Endodermal cell (in vitro differentiated cells): ENCODE measurements around the gene RAB37. TPM values are rescaled to one million over a fixed set of nuclear protein-coding genes. Genes with fewer than 3 reads are reported as not detected.

Source experiments
- DNase-seq: peaks from one replicate; pipeline ENCODE4 v3.0.0-alpha.2; 2017
- H3K27ac ChIP-seq: 2 replicates; pipeline ENCODE4 v1.5.1; 2013; ENCODE audit warnings: mild to moderate bottlenecking, low read depth, low read length, moderate library complexity
- H3K27me3 ChIP-seq: 2 replicates; pipeline ENCODE4 v1.6.1; 2013; ENCODE audit warnings: mild to moderate bottlenecking, low read length, moderate library complexity; ENCODE audit not compliant: insufficient read depth, control insufficient read depth, poor library complexity, severe bottlenecking
- H3K36me3 ChIP-seq: 2 replicates; pipeline ENCODE4 v1.7.0; 2013; ENCODE audit warnings: mild to moderate bottlenecking, low read length, moderate library complexity; ENCODE audit not compliant: control insufficient read depth, insufficient read depth
- H3K4me1 ChIP-seq: one replicate; pipeline ENCODE4 v1.7.0; 2013; ENCODE audit warnings: low read length; ENCODE audit not compliant: control insufficient read depth, insufficient read depth
- H3K4me3 ChIP-seq: 2 replicates; pipeline ENCODE4 v1.5.1; 2013; ENCODE audit warnings: mild to moderate bottlenecking, low read length, moderate library complexity
- H3K9ac ChIP-seq: 2 replicates; pipeline ENCODE4 v1.6.1; 2013; ENCODE audit warnings: mild to moderate bottlenecking, low read length, moderate library complexity; ENCODE audit not compliant: poor library complexity, severe bottlenecking; ENCODE audit errors: extremely low read depth
- H3K9me3 ChIP-seq: 2 replicates; pipeline ENCODE4 v1.6.1; 2013; ENCODE audit warnings: mild to moderate bottlenecking, low read length, moderate library complexity; ENCODE audit not compliant: control insufficient read depth
- H3K27ac Mint-ChIP-seq: 2 replicates; pipeline ENCODE4 v1.8.0; 2020; ENCODE audit warnings: mixed read lengths
- H3K27me3 Mint-ChIP-seq: 2 replicates; pipeline ENCODE4 v1.8.0; 2021; ENCODE audit warnings: mild to moderate bottlenecking, mixed read lengths; ENCODE audit not compliant: insufficient read depth
- H3K36me3 Mint-ChIP-seq: 2 replicates; pipeline ENCODE4 v1.8.0; 2020; ENCODE audit warnings: low read depth, mixed read lengths
- H3K4me1 Mint-ChIP-seq: 2 replicates; pipeline ENCODE4 v1.8.0; 2020; ENCODE audit warnings: mixed read lengths
- H3K4me3 Mint-ChIP-seq: 2 replicates; pipeline ENCODE4 v1.8.0; 2020; ENCODE audit warnings: mild to moderate bottlenecking, moderate library complexity, mixed read lengths
- H3K9me3 Mint-ChIP-seq: 2 replicates; pipeline ENCODE4 v1.8.0; 2020; ENCODE audit warnings: mild to moderate bottlenecking, mixed read lengths
- WGBS, 2 experiments: methylation state at CpG; one replicate each; pipeline versions ENCODE4 v1.1.5 to v1.1.7; 2013; ENCODE audit warnings: missing lambda C conversion rate in 2 of 2, mixed read lengths in 1 of 2; ENCODE audit not compliant: insufficient coverage in 1 of 2, insufficient read length in 1 of 2; 5-methylcytosine and 5-hydroxymethylcytosine counted together
- total RNA-seq, 2 donors: library from RNA; stranded (reverse); fragmentation: NEBNext Ultra II Directional in 1 of 2; extraction: Animal tissue kit (Norgen Biotek cat#: 25700) in 1 of 2; gene quantifications; 2 replicates in 1 of 2; 3 replicates in 1 of 2; pipeline ENCODE4 v1.2.1, GENCODE V29; 2021
- TF ChIP-seq, protein P1 (sequence below): fragments of 200-600 bp; sonication (generic); conservative IDR thresholded peaks from 2 replicates; pipeline ENCODE4 v1.5.0; 2021; ENCODE audit warnings: antibody characterized with exemption, mild to moderate bottlenecking

The RAB37 gene
- total RNA-seq, 2 donors from 2014 or later: 6.8 to 8.4 TPM

DNA sequence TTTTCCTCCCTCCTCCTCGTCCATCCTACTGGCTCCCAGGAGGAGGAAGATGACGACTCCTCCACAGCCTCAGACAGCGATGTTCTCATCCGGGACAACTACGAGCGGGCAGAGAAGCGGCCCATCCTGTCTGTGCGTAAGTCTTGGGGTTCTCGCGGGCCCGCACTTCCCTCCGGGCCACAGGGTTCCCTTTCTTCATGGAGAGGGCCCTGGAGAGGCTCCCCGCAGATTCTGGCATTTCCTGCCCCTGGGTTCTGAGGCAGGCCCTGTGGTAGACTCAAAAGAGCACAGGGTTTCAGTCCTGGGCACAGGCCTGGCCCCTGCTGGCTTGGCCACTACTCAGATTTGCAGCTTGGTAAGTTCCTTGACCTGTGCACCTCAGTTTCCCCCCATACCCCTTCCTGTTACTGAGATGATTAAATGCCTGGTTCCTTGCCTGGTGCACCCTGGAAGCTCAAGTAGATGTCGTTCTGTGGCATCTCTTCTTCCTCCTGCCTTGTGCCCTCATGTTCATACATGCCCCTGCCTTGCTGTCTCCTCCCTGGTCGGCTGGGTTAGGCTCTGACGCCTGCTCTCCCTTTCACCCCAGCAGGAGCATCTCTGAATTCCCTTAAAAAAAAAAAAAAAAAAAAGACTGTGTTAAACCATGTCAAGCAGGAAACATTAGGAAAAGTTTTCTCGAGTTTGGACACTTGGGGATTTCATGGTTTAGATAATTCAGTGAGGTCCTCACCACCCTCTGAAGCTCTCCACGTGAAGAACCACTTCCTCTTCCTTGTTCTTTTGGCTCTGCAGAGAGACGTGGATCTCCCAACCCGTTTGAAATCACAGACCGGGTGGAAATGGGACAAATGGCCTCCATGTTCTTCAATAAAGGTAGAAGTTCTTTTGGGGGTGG, 53.4 kb downstream of the RAB37 start:
- Mint-ChIP-seq H3K27me3 (no peaks in the 10 kb centered on the region), H3K4me1 (no peaks in the 10 kb centered on the region), H3K9me3 (no peaks in the 10 kb centered on the region), H3K4me3 (no peak overlapping the region), H3K27ac (no peak overlapping the region), H3K36me3 (peaks cover 65% of the 10 kb centered on the region)
- no peaks in the 10 kb centered on the region for H3K27me3 ChIP-seq
- H3K27ac ChIP-seq: no peak overlapping the region
- no peaks in the 10 kb centered on the region for H3K4me1 ChIP-seq
- WGBS, 2 experiments: 91% methylated on average over 15 to 21 of the region's 21 CpGs
- TF ChIP-seq, protein P1, sequence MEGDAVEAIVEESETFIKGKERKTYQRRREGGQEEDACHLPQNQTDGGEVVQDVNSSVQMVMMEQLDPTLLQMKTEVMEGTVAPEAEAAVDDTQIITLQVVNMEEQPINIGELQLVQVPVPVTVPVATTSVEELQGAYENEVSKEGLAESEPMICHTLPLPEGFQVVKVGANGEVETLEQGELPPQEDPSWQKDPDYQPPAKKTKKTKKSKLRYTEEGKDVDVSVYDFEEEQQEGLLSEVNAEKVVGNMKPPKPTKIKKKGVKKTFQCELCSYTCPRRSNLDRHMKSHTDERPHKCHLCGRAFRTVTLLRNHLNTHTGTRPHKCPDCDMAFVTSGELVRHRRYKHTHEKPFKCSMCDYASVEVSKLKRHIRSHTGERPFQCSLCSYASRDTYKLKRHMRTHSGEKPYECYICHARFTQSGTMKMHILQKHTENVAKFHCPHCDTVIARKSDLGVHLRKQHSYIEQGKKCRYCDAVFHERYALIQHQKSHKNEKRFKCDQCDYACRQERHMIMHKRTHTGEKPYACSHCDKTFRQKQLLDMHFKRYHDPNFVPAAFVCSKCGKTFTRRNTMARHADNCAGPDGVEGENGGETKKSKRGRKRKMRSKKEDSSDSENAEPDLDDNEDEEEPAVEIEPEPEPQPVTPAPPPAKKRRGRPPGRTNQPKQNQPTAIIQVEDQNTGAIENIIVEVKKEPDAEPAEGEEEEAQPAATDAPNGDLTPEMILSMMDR: no peak
- no peaks in the 10 kb centered on the region for H3K9me3 ChIP-seq
- DNase-seq: no peak
- no peak overlapping the region for H3K9ac ChIP-seq
- H3K36me3 ChIP-seq: peaks cover 69% of the 10 kb centered on the region
- H3K4me3 ChIP-seq: no peak overlapping the region

DNA sequence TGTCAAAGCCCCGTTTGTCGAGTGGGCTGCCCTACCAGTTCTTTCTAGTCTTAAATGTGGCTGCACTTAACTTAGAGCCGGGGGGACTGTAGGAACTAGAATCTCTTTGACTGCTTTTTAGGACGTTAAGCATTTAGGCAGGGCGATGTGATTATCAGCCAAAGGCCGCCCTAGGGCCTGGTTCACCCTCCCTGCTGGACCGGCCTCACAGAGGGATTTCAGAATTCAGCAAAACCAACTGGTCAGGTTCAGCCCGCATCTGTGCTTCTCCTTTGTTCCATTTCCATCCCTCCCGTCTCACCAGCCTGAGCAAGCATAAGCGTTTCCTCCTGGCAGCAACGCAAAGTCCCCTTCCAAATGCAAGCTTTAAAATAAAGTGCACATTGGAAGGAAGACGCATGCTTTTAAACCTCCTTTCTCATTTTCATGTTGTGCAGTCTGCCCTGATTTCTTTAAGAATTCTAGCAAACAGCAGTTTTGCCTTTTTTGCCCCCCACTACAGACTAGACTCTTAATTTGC, 55.6 kb downstream of the RAB37 start:
- Mint-ChIP-seq H3K4me3 (no peak overlapping the region), H3K9me3 (no peaks in the 10 kb centered on the region), H3K36me3 (peaks cover 63% of the 10 kb centered on the region), H3K27me3 (no peaks in the 10 kb centered on the region), H3K4me1 (peaks cover 3% of the 10 kb centered on the region), H3K27ac (no peak overlapping the region)
- DNase-seq: no peak
- Histone ChIP-seq H3K4me1 (no peaks in the 10 kb centered on the region), H3K27ac (no peak overlapping the region), H3K4me3 (no peak overlapping the region), H3K9ac (no peak overlapping the region), H3K27me3 (no peaks in the 10 kb centered on the region), H3K36me3 (peaks cover 72% of the 10 kb centered on the region), H3K9me3 (no peaks in the 10 kb centered on the region)
- TF ChIP-seq, protein P1: no peak
- WGBS, 2 experiments: 92% methylated on average over 12 of the region's 12 CpGs

- H3K36me3 Mint-ChIP-seq: peaks cover 67% of the 10 kb centered on the region
- H3K36me3 ChIP-seq: peaks cover 82% of the 10 kb centered on the region
- H3K4me3 ChIP-seq: no peak overlapping the region
- H3K27ac ChIP-seq: no peak overlapping the region
- DNase-seq: no peak
- no peaks in the 10 kb centered on the region for H3K9me3 Mint-ChIP-seq
- peaks cover 3% of the 10 kb centered on the region for H3K4me1 Mint-ChIP-seq
- H3K9me3 ChIP-seq: no peaks in the 10 kb centered on the region
- H3K27me3 ChIP-seq: no peaks in the 10 kb centered on the region
- no peak overlapping the region for H3K4me3 Mint-ChIP-seq
- no peak overlapping the region for H3K27ac Mint-ChIP-seq
- no peaks in the 10 kb centered on the region for H3K27me3 Mint-ChIP-seq
- H3K9ac ChIP-seq: no peak overlapping the region
- WGBS, 2 experiments: 91 to 93% methylated on average over 15 to 18 of the region's 18 CpGs
- no peaks in the 10 kb centered on the region for H3K4me1 ChIP-seq
- TF ChIP-seq, protein P1: no peak
Measured at GRCh38 chr17:74795327-74796020, 58.4 kb downstream of the RAB37 start.
